Fibroblast of lung (primary cell): Measurements from ENCODE around the gene PIGN. TPM values are rescaled to one million over a fixed set of nuclear protein-coding genes. Genes with fewer than 3 reads are reported as not detected.

ENCODE experiments used
- DNase-seq, 2 donors: peaks; one replicate each; pipeline versions ENCODE4 v3.0.0 to v3.0.0-alpha.2; 2010; ENCODE audit warnings: low read depth in 2 of 2
- H2AFZ ChIP-seq: 2 replicates; pipeline ENCODE4 v1.5.1; 2012; ENCODE audit warnings: low read length, control low read depth, inconsistent platforms
- H3K27ac ChIP-seq: 2 replicates; pipeline ENCODE4 v1.5.1; 2011; ENCODE audit warnings: low read length, control low read depth; ENCODE audit not compliant: insufficient read depth
- H3K27me3 ChIP-seq: 2 replicates; pipeline ENCODE4 v1.5.1; 2011; ENCODE audit warnings: mild to moderate bottlenecking, low read length; ENCODE audit not compliant: control insufficient read depth, insufficient read depth
- H3K36me3 ChIP-seq: 2 replicates; pipeline ENCODE4 v1.5.1; 2011; ENCODE audit warnings: low read length; ENCODE audit not compliant: control insufficient read depth, insufficient read depth
- H3K4me1 ChIP-seq: 2 replicates; pipeline ENCODE4 v1.5.1; 2011; ENCODE audit warnings: low read length; ENCODE audit not compliant: control insufficient read depth, insufficient read depth; ENCODE audit errors: extremely low read depth
- H3K4me2 ChIP-seq: 2 replicates; pipeline ENCODE4 v1.5.1; 2011; ENCODE audit warnings: low read length, control low read depth; ENCODE audit not compliant: insufficient read depth; ENCODE audit errors: extremely low read depth
- H3K4me3 ChIP-seq, 4 experiments: fragments of 200-600 bp in 1 of 4; sonication (generic) in 1 of 4; replicated peaks in 1 of 4; 2 replicates each; pipeline ENCODE4 v1.5.1; 2011 to 2016; ENCODE audit warnings: low read length in 4 of 4, low read depth in 3 of 4, mild to moderate bottlenecking in 3 of 4, control low read depth in 2 of 4, inconsistent platforms in 1 of 4, mixed read lengths in 1 of 4; ENCODE audit not compliant: insufficient read depth in 1 of 4; ENCODE audit errors: control extremely low read depth in 1 of 4
- H3K79me2 ChIP-seq: 2 replicates; pipeline ENCODE4 v1.5.1; 2012; ENCODE audit warnings: mild to moderate bottlenecking, low read length, inconsistent platforms; ENCODE audit not compliant: control insufficient read depth, insufficient read depth
- H3K9ac ChIP-seq: 2 replicates; pipeline ENCODE4 v1.5.1; 2011; ENCODE audit warnings: mild to moderate bottlenecking, low read length, control low read depth; ENCODE audit not compliant: insufficient read depth
- H3K9me3 ChIP-seq: 2 replicates; pipeline ENCODE4 v1.5.1; 2012; ENCODE audit warnings: low read depth, low read length; ENCODE audit not compliant: control insufficient read depth, insufficient read depth
- H4K20me1 ChIP-seq: 2 replicates; pipeline ENCODE4 v1.5.1; 2011; ENCODE audit warnings: low read length; ENCODE audit not compliant: control insufficient read depth, insufficient read depth; ENCODE audit errors: extremely low read depth
- CTCF ChIP-seq, 2 donors: IDR thresholded peaks in 1 of 2; conservative IDR thresholded peaks in 1 of 2; 1 replicate in 1 of 2; 2 replicates in 1 of 2; pipeline ENCODE4 v1.5.1; 2011 to 2012; ENCODE audit warnings: low read length in 2 of 2, control low read depth in 1 of 2, inconsistent platforms in 1 of 2, low read depth in 1 of 2, mild to moderate bottlenecking in 1 of 2
- EZH2 ChIP-seq: IDR thresholded peaks from 2 replicates; pipeline ENCODE4 v1.5.1; 2012; ENCODE audit warnings: low read length, control low read depth, mild to moderate bottlenecking; ENCODE audit errors: missing control alignments
- polyA plus RNA-seq, 2 donors: library from polyadenylated mRNA; depleted of rRNA in 1 of 2; stranded (reverse) in 1 of 2; unstranded in 1 of 2; fragments of >200 nt; gene quantifications; 2 replicates each; pipeline ENCODE4 v1.2.1, GENCODE V29; 2011 to 2012; ENCODE audit warnings: missing spikeins in 1 of 2
- total RNA-seq: library from RNA; depleted of rRNA; stranded (reverse); fragments of >200 nt; gene quantifications from 2 replicates; pipeline ENCODE4 v1.2.1, GENCODE V29; 2014

The PIGN gene
- total and polyA plus RNA-seq, 2 donors (not counting 1 experiment from before 2014, with no cell fraction given), result 31.7 to 39.8 TPM

- H3K4me3 ChIP-seq, result no peak overlapping the region
- H3K27ac ChIP-seq, result no peak overlapping the region
- no peak overlapping the region for H2AFZ ChIP-seq
- H3K27me3 ChIP-seq, result no peaks in the 10 kb centered on the region
- peaks cover 4% of the 10 kb centered on the region for H3K4me1 ChIP-seq
- no peaks in the 10 kb centered on the region for H3K79me2 ChIP-seq
- H3K9me3 ChIP-seq, result no peaks in the 10 kb centered on the region
- no peak overlapping the region for H3K4me2 ChIP-seq
- no peak for DNase-seq
- H4K20me1 ChIP-seq, result no peaks in the 10 kb centered on the region
- TF ChIP-seq EZH2 (no peak), CTCF (conservative IDR thresholded peaks at IDR 0.05 in 1 of 2, IDR thresholded peaks at IDR 0.05 in 1 of 2; ENCODE audit: low read depth in 1 of 2, low read length in 2 of 2) (no peak)
- H3K9ac ChIP-seq, result no peak overlapping the region
- H3K36me3 ChIP-seq, result no peaks in the 10 kb centered on the region
These were observed 61.2 kb downstream of the PIGN start for GRCh38 chr18:62125702-62126101.

- TF ChIP-seq CTCF (conservative IDR thresholded peaks at IDR 0.05 in 1 of 2, IDR thresholded peaks at IDR 0.05 in 1 of 2; ENCODE audit: low read depth in 1 of 2, low read length in 2 of 2) (no peak), EZH2 (no peak)
These were observed 64.5 kb downstream of the PIGN start for GRCh38 chr18:62122330-62122729.

GRCh38 chr18:62119884-62120283 lies 67.0 kb downstream of the PIGN start:
- Histone ChIP-seq H3K27ac (no peak overlapping the region), H4K20me1 (no peaks in the 10 kb centered on the region), H3K9ac (no peak overlapping the region), H3K4me1 (no peaks in the 10 kb centered on the region), H3K4me2 (no peak overlapping the region), H3K79me2 (no peaks in the 10 kb centered on the region), H3K4me3 (no peak overlapping the region), H3K36me3 (no peaks in the 10 kb centered on the region), H3K27me3 (no peaks in the 10 kb centered on the region), H3K9me3 (no peaks in the 10 kb centered on the region), H2AFZ (no peak overlapping the region)
- no peak for DNase-seq
- TF ChIP-seq CTCF (conservative IDR thresholded peaks at IDR 0.05 in 1 of 2, IDR thresholded peaks at IDR 0.05 in 1 of 2; ENCODE audit: low read depth in 1 of 2, low read length in 2 of 2) (no peak), EZH2 (no peak)

More at GRCh38 chr18:62122330-62122729, 64.5 kb downstream of the PIGN start:
- H3K4me3 ChIP-seq, result no peak overlapping the region
- no peaks in the 10 kb centered on the region for H3K36me3 ChIP-seq
- DNase-seq, result no peak
- no peak overlapping the region for H3K9ac ChIP-seq
- H3K4me1 ChIP-seq, result no peaks in the 10 kb centered on the region
- no peaks in the 10 kb centered on the region for H3K79me2 ChIP-seq
- H4K20me1 ChIP-seq, result no peaks in the 10 kb centered on the region
- no peak overlapping the region for H2AFZ ChIP-seq
- H3K27ac ChIP-seq, result no peak overlapping the region
- no peaks in the 10 kb centered on the region for H3K9me3 ChIP-seq
- no peak overlapping the region for H3K4me2 ChIP-seq
- H3K27me3 ChIP-seq, result no peaks in the 10 kb centered on the region
